Renal cortex interstitium (tissue), 11 donors: ENCODE results near the gene KRTAP5-2. TPM values are rescaled to one million over a fixed set of nuclear protein-coding genes. Genes with fewer than 3 reads are reported as not detected.
A peak's percentile ranks its signal among the peaks of the same experiment; 100 is the strongest.

ENCODE experiments used
- DNase-seq, 11 donors: peaks; one replicate each; pipeline ENCODE4 v3.0.0-alpha.2; 2013; ENCODE audit warnings: low read depth in 9 of 11, low spot score in 4 of 11; ENCODE audit errors: extremely low read depth in 1 of 11
- polyA plus RNA-seq, 3 donors: library from polyadenylated mRNA; unstranded; fragments of 120-200 nt; gene quantifications; one replicate each; pipeline ENCODE4 v1.2.1, GENCODE V29; 2013; ENCODE audit not compliant: insufficient read length in 3 of 3

Gene KRTAP5-2
- polyA plus RNA-seq, 3 donors, result not detected

DNA sequence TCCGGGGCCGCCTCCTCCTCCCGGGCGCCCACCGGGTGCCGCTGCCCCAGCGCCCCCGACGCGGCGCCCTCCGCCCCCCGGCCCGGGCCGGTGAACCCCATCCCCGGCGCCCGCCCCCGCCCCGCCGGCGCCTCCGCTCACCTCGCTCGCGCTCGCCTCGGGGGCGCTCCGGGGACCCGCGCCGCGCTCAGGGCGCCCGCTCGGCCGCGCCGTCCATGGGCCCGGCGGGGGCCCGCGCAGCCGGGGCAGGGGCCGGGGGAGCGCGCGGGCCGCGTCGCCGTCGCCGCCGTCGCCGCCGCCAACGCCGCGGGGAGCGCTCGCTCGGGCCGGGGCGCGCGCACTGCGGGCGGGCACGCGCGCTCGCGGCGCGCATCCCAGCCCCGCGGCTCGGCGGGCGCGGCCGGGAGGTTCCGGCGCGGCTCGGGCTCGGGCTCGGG, 26.3 kb downstream of the KRTAP5-2 start:
- no peak for DNase-seq

DNA sequence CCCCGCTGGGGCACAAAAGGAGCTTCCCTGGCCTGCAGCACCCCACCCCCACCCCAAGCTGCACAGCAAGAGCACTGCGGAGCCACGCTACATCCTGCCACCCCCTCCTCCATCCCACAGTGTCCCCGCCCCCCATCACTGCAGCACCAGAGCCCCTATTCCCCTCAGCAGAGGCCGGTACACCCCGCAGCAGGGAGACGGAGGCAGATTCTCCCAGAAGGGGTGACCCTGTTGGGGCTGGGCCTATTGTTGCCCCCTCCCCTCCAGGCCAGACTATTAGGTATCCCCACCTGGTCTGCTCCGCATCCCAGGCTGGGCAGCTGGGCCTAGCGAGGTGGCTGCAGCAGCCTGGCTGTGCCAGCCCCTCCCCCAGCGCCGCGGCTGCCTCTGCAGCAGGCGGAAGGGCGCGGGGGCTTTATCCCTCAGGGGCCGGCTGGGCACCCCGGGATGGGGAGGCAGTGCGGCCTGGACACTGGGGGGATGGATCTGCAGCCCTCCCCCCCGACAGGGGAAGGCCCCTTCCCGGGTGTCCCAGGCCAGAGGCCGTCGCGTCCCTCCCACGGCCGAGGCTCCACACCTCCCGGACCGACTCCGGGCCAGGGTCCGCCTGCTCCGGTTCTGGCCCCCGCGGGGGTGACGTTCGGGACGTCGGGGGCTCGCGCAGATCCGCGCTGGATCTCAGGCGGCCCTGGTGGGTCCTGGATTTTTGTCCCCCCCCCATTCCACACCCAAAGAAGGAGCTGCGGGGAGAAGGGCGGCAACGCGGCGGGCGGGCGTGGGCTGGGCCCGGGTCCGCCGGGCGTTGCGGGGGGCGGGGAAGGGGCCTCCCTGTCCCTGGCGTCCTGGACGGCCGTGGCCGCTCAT, 27.0 kb downstream of the KRTAP5-2 start:
- DNase-seq, result no peak

DNA sequence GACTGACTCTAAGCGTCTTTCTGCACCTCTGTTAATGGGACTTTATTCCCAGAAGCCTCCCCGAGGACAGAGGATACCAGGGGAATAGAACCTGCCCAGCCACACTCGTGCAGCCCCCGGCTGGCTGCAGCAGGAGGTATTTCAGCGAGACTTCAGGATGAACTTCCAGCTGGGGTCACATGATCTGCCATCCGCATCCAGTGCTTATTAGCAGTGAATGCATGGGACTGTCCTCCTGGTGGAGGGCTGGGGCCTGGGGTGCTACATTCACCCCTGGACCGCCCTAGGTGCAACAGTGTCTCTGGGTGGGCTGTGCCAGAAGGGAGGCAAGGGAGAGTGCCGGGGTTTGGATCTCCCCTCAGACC, 27.6 kb downstream of the KRTAP5-2 start:
- DNase-seq, result no peak

DNA sequence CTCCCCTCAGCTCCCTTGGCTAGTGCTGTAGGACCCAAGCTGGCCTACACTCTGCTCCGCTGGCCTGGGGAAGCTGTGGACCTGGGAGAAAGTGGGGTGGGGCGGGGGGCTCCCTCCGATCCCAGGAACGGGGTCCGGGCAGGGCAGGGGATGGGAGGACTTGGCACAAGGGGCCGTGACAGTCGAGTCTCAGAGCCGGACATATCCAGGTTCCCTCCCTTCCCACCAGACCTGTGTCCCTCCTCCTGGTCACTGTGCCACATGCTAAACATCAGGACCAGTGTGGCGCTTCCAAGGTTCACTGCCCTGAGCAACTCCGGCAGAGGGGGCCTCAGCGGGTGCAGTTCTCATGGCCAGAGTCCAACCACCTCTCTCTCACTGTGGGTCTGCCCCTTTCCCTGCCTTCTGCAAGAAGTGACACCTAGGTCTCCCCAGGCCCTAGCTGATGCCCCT, 28.1 kb downstream of the KRTAP5-2 start:
- DNase-seq, result no peak

DNA sequence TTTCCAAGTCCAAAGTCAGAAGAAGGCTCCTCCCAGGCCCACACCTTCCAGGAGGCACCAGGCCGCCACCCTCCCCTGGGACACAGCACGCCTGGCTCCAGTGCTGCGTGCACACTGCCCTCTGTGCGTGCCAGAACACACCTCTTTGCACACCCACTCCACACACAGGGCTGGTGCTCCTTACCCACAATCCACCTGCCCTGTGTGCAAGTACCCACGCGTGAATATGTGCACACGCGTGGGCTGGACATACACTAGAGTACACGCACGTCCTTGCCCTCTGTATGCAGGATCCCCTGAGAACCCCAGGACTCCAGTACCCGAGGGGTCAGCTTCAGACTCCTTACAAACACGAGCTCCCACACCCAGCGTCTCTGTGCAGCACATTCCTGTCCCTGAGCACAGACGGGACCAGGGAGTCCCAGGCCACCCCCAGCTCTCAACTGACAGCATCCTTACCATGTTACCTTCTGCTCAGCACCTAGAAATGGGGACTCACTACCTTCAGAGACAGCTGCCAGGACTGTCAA, 28.8 kb downstream of the KRTAP5-2 start:
- DNase-seq, result no peak

DNA sequence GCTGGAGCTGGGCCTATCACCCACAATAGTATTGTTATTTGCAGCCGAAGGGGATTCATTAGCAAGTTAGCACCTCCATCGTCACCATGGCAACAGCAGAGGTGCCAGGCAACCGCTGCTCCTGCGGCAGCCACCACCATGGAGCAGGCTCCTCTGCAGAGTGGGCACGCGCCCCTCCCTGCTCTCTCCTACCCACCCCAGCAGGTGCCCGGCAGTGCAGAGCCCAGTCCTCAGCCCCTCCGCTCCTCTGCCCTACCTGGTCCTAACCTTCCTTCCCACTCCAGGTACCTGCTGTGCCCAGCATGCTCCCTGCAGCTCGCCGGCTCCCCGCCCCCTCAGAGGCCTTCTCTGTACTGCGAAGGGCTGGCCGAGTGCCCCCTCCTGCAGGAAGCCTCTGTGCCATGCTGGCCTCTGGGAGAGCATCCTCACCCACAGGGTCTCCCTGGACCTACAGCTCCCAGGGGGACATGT, 29.6 kb downstream of the KRTAP5-2 start:
- DNase-seq, result no peak

DNA sequence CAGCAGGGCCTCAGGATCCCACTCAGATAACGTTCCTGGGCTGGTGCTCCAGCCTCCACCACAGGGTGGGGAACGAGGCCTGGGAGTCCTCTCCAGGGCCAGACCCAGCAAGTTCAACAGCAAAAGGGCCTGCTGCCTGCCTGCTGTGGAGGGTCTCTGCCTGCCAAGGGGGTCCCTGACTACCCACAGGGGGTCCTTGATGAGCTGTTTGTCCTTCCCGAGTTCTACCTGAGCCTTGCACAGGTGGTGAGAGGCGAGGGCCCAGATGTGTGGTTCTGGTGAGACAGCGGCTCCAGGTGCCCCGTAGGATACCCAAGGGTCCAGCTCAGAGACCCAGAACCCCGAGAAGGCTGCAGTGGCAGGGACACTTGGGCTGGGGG, 30.4 kb downstream of the KRTAP5-2 start:
- DNase-seq, result no peak

DNA sequence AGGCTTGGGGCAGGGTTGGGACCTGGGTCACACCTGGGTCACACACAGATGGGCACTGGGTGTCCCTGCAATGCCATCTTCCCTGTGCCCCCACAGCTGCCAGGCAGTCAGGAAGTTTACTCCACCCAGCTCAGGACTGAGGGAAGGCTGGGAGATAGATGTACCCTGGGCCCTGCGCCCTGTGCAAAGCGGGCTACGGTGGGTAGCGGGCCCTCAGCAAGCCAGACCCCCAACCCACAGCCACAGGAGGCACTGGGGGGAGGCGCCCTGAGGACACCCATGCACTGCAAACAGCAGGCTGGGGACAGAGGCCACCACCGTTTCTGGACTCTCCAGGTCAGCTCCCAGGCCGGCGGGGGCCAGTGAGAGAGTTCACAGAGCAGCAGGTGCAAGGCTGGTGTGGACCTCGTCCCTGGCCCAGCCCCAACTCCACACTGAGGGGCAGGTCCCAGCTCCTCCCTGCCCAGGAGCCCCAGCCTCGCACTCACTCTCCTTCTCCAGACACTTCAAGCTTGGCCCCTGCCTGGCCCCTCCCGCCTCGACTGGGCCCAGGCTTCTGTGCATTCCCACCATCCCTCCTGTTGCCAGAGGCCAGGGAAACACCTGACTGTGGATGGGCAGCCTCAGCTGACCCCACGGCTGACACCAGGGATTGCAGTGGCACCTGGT, 30.9 kb downstream of the KRTAP5-2 start:
- no peak for DNase-seq

DNA sequence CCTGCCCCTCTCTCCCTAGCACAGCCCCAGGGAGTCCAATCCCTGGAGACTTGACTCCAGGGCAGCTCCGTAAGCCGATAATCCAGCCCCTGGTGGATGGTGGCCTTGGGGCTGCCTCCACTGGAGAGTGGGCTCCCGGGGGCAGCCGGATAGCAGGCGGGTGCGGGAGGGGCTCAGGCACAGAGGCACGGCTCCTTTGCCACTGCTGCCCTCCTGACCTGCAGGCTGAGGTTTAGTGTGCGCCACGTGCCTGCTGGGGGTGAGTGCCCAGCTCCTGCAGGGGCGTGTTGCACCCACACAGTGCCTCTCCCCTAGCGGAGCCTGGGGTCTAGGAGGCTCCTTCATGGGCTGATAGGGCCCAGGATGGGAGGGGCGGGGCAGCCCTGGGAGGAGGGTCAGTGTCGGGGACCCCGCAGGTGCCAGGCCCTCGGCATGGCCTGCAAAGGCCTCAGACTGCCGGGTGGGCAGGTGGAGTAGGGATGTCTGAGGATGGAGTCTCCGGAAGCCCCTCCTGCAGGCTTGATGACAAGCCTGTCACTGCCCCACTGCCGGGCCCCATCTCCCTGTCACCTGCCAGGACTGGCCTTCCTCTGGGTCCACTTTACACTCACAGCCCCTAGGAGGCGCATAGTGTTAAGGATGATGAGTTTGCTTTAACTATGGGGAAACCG, 31.6 kb downstream of the KRTAP5-2 start:
- no peak for DNase-seq

DNA sequence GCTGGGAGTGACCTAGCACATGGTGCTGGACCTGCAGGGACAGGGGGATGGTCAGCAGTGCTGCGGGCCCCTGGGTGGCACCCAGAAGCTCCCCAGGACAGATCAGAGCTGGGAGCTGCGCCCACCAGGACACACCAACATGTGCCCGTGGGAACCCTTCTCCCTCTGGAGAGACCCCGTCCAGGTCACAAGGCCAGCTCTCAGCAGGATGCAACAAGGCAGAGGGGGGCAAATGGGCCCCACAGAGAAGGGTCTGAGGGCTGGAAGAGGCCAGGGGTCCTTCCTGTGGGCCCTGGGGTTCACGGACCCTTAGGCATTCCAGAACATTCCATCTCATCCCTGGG, 32.2 kb downstream of the KRTAP5-2 start:
- DNase-seq, result no peak

DNA sequence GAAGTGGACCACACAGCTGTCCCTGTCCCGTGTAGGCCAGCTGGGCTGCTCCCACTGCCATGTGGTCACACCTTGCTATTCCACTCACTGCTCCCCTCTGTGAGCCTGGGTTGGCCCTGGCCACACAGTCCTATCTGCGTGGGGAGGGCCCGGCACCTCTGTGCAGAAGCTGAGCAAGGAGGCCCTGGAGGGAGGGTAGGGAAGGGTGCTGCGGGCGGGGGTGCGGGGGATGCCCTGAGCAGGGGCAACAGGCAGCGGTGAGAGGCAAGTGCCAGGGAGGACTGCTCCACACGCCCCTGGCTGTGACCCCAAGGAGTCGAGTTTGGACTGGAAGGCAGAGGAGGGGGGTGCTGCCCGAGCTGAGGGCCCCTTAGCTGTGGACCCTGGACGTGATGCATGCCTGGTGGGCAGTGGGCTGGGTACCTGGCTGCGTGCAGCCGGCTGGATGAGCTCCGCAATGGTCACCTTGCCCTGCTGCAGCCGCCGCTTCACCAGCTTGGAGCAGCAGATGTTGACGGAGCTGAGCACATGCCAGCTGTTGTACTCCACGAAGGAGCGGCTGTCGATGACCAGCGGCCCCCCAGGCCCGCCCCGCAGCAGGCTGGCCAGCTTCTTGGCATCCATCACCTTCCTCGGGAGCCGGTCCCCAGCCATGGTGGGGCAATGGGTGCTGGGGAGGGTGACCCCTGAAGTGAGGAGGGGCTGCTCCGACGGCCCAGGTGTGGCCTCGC, 32.8 kb downstream of the KRTAP5-2 start:
- DNase-seq, result no peak

DNA sequence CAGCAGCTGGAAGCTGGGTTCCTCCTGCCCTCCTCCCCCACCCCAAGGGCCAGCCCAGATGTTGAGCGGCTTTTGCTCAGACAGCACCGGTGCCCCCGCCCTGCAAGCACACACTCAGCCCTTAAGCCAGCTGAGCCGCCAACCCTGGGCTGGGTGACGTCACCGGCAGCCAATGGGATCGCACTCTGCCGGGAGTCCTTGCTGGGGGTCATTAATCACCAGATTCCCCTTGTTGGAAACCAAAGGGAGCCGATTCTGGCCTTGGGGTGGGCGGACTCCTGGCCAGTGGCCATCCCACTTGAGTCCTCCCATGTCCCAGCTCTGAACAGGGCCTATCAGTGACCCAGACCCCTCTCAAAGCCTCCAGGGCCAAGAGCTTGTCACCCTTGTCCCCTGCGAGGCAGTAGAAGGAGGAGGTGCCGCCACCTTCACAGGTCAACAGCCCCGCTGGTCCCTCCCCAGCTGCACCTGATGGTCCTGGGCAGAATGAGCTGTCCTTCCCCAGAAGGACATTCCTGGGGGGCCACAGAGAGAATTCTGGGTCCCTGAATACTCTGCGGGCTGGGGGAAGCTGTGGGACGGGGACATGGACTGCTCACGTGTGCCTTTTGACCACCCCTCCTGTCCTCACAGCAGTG, 33.4 kb downstream of the KRTAP5-2 start:
- DNase-seq, result peak in 1 of 11 donors; percentile 73

DNA sequence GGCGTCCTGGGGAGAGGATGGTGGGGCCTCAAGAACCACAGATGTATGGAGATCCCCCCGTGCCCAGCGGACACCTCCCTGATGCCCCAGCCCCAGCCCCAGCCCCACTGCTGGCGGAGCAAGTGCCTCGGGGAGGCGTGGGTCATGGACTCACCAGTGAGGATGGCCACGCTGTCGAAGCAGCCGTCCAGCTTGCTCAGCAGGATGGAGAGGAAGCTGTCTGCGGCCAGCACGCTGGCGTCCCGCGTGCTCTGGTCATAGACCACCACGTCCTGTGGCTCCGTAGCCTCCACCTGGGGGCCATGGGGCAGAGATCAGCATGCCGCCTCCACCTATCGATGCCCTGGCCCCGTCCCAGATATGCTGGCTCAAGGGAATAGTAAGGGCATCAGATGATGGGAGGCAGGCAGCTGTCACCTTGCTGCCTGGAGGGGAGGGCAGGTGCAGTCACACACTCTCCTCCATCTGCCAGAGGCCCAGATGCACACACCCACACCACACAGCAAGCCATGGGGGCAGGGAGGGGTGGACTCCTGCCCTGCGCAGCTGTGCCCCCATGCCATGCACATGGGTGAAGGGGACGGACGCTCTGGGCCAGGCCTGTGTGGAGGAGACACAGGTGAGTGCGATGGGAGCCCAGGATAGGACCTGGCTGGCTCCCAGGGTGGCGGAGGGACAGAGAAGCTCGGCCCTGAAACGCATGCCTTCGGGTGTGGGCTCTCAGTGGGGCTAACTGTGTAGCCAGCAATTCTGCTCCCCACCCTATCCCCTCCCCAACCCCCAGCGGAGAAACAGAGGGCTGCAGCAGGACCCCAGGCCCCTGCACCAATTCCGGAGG, 34.2 kb downstream of the KRTAP5-2 start:
- no peak for DNase-seq

DNA sequence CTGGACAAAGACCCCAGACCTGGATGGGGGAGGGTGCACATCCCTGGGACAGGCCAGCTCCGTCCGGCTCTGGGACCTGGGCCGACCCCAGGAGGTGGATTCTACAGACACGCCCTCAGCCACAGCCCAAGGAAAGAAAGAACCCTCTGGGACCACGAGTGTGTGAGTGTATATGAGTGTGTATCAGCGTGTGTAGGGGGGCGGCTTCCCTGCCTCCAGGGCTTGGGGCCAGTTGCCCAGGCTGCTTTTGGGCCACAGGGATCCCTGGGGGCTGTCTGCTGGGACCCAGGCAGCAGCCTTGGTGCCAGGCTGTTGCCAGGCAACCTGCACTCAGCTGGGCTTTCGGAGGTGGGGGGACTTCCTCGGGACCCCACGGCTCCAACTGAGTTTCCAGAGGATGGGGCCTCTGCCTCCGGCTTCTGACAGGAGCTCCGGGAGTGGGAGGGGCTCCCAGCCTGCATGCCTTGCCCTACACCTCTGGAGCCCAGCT, 34.9 kb downstream of the KRTAP5-2 start:
- no peak for DNase-seq

DNA sequence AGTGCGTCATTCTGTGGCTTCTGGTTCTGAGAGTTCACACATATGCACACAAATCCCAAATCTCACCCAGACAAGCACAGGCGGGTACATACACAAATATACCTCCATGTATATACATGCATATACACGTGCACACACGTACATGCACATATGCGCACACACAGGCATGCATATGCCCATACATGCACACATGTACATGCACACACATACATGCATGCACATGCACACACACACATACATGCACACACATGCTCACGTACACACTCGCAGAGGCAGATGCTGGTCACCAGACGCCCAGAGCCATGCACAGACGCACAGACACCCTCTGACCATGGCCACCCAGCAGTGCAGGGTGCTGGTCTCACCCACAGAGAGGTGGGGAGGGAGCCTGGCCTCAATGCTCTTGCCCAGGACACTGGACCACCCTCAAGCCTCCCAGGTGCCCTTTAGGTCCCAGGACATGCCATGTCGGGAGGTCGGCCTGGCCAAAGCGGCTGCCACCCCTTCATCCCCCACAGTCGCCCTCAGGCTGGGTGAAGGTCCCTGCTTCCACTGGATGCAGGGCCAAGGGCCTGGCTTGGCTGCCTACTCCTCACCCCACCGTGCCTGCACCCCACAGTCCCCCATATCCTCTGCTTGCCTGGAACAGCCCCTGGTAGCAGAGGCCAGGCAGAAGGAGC, 35.5 kb downstream of the KRTAP5-2 start:
- DNase-seq, result no peak

DNA sequence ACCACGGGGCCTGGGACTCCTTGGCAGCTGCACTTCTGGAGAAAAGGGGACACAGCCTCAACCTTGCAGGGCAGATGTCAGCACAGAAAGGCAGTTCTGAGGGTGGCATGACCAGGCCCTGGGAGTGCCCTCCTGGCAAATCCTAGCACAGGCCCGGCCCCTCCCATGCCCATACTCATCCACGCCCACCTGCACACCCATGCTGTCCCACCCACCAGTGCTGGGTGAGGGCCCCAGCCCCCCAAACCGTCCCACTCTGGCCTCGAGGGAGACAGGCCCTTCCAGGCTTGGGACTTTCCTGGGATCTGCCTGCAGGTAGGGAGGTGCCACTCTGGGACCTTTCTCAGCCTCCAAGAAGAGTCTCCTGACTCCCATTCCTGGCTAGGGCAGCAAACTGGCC, 36.1 kb downstream of the KRTAP5-2 start:
- DNase-seq, result no peak

DNA sequence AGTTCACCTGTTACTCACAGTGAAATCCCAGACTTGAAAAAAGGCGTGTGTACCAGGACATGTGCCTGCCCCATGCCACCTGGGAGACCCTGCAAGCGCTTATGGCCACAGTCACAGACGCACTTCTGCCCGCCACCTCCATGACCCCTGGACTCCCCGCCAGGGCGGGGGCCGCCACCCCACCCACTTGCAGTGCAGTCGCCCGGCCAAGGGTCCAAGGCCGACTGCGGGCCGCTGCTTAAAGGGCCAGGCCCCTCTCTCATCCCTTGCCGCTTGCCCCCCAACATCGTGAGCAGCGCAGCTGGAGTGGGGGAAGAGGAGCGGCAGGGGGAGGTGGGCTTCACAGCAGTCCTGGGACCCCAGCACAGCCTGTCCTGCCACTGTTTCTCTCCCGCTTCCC, 36.8 kb downstream of the KRTAP5-2 start:
- DNase-seq, result no peak
